Neural cell (in vitro differentiated cells): ENCODE results near the gene PLD1.

Experiments used
- CTCF ChIP-seq: fragments of 450-650 bp; IDR thresholded peaks from 2 replicates; pipeline ENCODE4 v1.5.1; 2014; ENCODE audit warnings: antibody characterized with exemption, mild to moderate bottlenecking, moderate library complexity; ENCODE audit not compliant: poor library complexity, severe bottlenecking
- EZH2 ChIP-seq: fragments of 200-600, 300-800 bp; shearing (Covaris generic), sonication (generic); IDR thresholded peaks from 2 replicates; pipeline ENCODE4 v1.6.1; 2014; ENCODE audit warnings: antibody characterized with exemption, low read length, borderline replicate concordance, mild to moderate bottlenecking; ENCODE audit not compliant: insufficient read depth, poor library complexity, severe bottlenecking
- POLR2AphosphoS5 ChIP-seq: IDR thresholded peaks from 2 replicates; pipeline ENCODE4 v1.6.1; 2012
- RAD21 ChIP-seq: fragments of 450-650 bp; conservative IDR thresholded peaks from 2 replicates; pipeline ENCODE4 v1.6.1; 2014; ENCODE audit warnings: antibody characterized with exemption, mild to moderate bottlenecking, moderate library complexity
- REST ChIP-seq: IDR thresholded peaks from 2 replicates; pipeline ENCODE4 v1.6.1; 2012; ENCODE audit warnings: borderline replicate concordance

DNA sequence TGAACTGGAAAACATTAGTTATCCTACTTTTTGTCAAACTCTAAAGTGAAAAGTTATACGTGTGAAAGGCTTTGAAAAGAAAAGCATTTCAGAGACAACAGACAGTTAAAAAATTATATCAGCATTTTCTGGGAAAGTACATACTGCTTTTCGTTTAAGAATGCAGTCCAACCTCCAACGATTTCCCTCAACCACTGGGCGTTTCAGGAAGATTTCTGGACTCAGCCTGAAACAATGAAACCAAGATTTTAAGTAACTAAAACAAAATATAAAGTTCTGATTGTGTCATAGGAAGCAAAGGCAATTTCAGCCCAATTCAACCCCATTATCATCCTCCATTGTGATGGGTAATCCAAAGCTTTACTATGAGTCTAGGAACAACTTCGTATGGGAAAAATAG is 110.7 kb downstream of the PLD1 start:
- TF ChIP-seq CTCF, result no peak
- no peak for TF ChIP-seq POLR2AphosphoS5
- no peak for TF ChIP-seq REST
- TF ChIP-seq RAD21, result no peak
- no peak for TF ChIP-seq EZH2
